Esophagus squamous epithelium (tissue), 5 donors: ENCODE measurements around the gene HSPG2. TPM values are rescaled to one million over a fixed set of nuclear protein-coding genes. Genes with fewer than 3 reads are reported as not detected.
"Not testable (repeated sequence)": the region's sequence is repeated elsewhere in the genome, so short reads cannot be mapped to it uniquely, and the experiment has no call there.

ENCODE experiments used
- DNase-seq: peaks from one replicate; lab custom pipeline; 2025; lab: John Stamatoyannopoulos, UW
- H3K27ac ChIP-seq, 4 donors: fragments of 200-600 bp; sonication (generic); one replicate each; pipeline ENCODE4 v1.5.1; 2016 to 2019; ENCODE audit warnings: mild to moderate bottlenecking in 1 of 4
- H3K27me3 ChIP-seq, 4 donors: fragments of 200-600 bp; sonication (generic); 1 replicate in 3 of 4; 2 replicates in 1 of 4; pipeline versions ENCODE4 v1.5.1 to v1.6.0; 2017 to 2021; ENCODE audit warnings: antibody characterized with exemption in 1 of 4
- H3K36me3 ChIP-seq, 3 donors: fragments of 200-600 bp; sonication (generic); one replicate each; pipeline ENCODE4 v1.5.1; 2016 to 2019
- H3K4me1 ChIP-seq, 3 donors: fragments of 200-600 bp; sonication (generic); one replicate each; pipeline ENCODE4 v1.5.1; 2017 to 2019
- H3K4me3 ChIP-seq, 4 donors: fragments of 200-600 bp; sonication (generic); 1 replicate in 3 of 4; 2 replicates in 1 of 4; pipeline ENCODE4 v1.5.1; 2016 to 2019; ENCODE audit warnings: mild to moderate bottlenecking in 2 of 4, moderate library complexity in 1 of 4
- H3K9me3 ChIP-seq, 3 donors: fragments of 200-600 bp; sonication (generic); one replicate each; pipeline ENCODE4 v1.5.1; 2016 to 2019
- CTCF ChIP-seq, 6 experiments: fragments of 450-650 bp in 4 of 6; fragments of 200-600 bp in 2 of 6; sonication (generic) in 2 of 6; IDR thresholded peaks; one replicate each; pipeline ENCODE4 v1.5.1; 2016 to 2019; ENCODE audit warnings: antibody characterized with exemption in 6 of 6, mild to moderate bottlenecking in 4 of 6, moderate library complexity in 4 of 6
- POLR2A ChIP-seq, 4 donors: fragments of 450-650 bp; IDR thresholded peaks; one replicate each; pipeline ENCODE4 v1.6.1; 2017; ENCODE audit warnings: antibody characterized with exemption in 4 of 4, mild to moderate bottlenecking in 4 of 4, moderate library complexity in 3 of 4
- WGBS, 2 donors: methylation state at CpG; one replicate each; pipeline ENCODE4 v1.1.5; 2018; 5-methylcytosine and 5-hydroxymethylcytosine counted together
- intact Hi-C: fragments of 100-400 bp; cut with DNase I; formaldehyde crosslinking; loops from one replicate; pipeline ENCODE4 v1.15.0; 2022
- total RNA-seq, 4 donors: library from RNA; depleted of rRNA; stranded (reverse); fragments of >200 nt; gene quantifications; one replicate each; pipeline ENCODE4 v1.1.0, GENCODE V29; 2016
- donor health status: DM: yes; HTN: yes; CAD: no.

Gene HSPG2
- total RNA-seq, 4 donors from 2014 or later: 44.9 to 107 (median 54.2) TPM

GRCh38 chr1:21794656-21795055 is 142.5 kb downstream of the HSPG2 start:
- Histone ChIP-seq H3K27me3 (no peaks in the 10 kb centered on the region), H3K4me1 (no peaks in the 10 kb centered on the region), H3K4me3 (no peak overlapping the region), H3K36me3 (no peaks in the 10 kb centered on the region), H3K9me3 (peaks cover 0 to 9% (median 0%) of the 10 kb centered on the region in 3 donors), H3K27ac (no peak overlapping the region)
- 94 to 97% methylated on average over 2 of the region's 2 CpGs for WGBS, 2 donors
- intact Hi-C loops: no loop called here
- TF ChIP-seq CTCF (IDR thresholded peaks at IDR 0.05) (no peak), POLR2A (IDR thresholded peaks at IDR 0.05) (no peak)
- DNase-seq: no peak

- TF ChIP-seq POLR2A (IDR thresholded peaks at IDR 0.05) (no peak), CTCF (IDR thresholded peaks at IDR 0.05) (no peak)
- H3K9me3 ChIP-seq: peaks cover 0 to 9% (median 0%) of the 10 kb centered on the region in 3 donors
- 74 to 81% methylated on average over 2 of the region's 2 CpGs for WGBS, 2 donors
- no peaks in the 10 kb centered on the region for H3K36me3 ChIP-seq
- no peak overlapping the region for H3K27ac ChIP-seq
- H3K4me1 ChIP-seq: peaks cover 0 to 13% (median 6%) of the 10 kb centered on the region in 3 donors
- H3K27me3 ChIP-seq: no peaks in the 10 kb centered on the region
- DNase-seq: no peak
- intact Hi-C loops: no loop called here
- H3K4me3 ChIP-seq: no peak overlapping the region
Observed at GRCh38 chr1:21793104-21793503, 144.0 kb downstream of the HSPG2 start.

GRCh38 chr1:21786640-21787039 is 150.5 kb downstream of the HSPG2 start:
- WGBS, 2 donors: 80 to 83% methylated on average over 2 of the region's 2 CpGs
- no peak overlapping the region for H3K27ac ChIP-seq
- H3K9me3 ChIP-seq: no peaks in the 10 kb centered on the region
- H3K4me3 ChIP-seq: no peak overlapping the region
- no peaks in the 10 kb centered on the region for H3K36me3 ChIP-seq
- intact Hi-C loops: no loop called here
- DNase-seq: no peak
- no peak for TF ChIP-seq CTCF (IDR thresholded peaks at IDR 0.05)
- no peak for TF ChIP-seq POLR2A (IDR thresholded peaks at IDR 0.05)
- peaks cover 7 to 34% (median 13%) of the 10 kb centered on the region in 3 donors for H3K4me1 ChIP-seq
- no peaks in the 10 kb centered on the region for H3K27me3 ChIP-seq

- H3K4me3 ChIP-seq, H3K27ac ChIP-seq, DNase-seq, H3K9me3 ChIP-seq, intact Hi-C loops, H3K36me3 ChIP-seq, H3K27me3 ChIP-seq: not testable (repeated sequence)
- 80 to 81% methylated on average over 8 to 9 of the region's 9 CpGs for WGBS, 2 donors
- H3K4me1 ChIP-seq: peaks cover 16 to 43% (median 22%) of the 10 kb centered on the region in 3 donors
Observed at GRCh38 chr1:21785764-21786163, 151.3 kb downstream of the HSPG2 start.

- Histone ChIP-seq H3K9me3 (no peaks in the 10 kb centered on the region), H3K27me3 (no peaks in the 10 kb centered on the region), H3K27ac (peak overlapping the region; percentile 99 to 100 (median 100)), H3K4me1 (peaks cover 16 to 56% (median 29%) of the 10 kb centered on the region in 3 donors), H3K4me3 (peak overlapping the region; percentile 67 to 93 (median 86)), H3K36me3 (no peaks in the 10 kb centered on the region)
- DNase-seq: no peak
- TF ChIP-seq CTCF (IDR thresholded peaks at IDR 0.05) (no peak), POLR2A (IDR thresholded peaks at IDR 0.05) (no peak)
- intact Hi-C loops: no loop called here
- WGBS, 2 donors: 48 to 49% methylated on average over 25 to 32 of the region's 32 CpGs
Observed at GRCh38 chr1:21783679-21784603, 153.2 kb downstream of the HSPG2 start.
